GM08714 (cell line): ENCODE results near the gene APOL3.
"Not testable (repeated sequence)": the region's sequence is repeated elsewhere in the genome, so short reads cannot be mapped to it uniquely, and the experiment has no call there.

Source experiments
- H3K4me3 ChIP-seq: fragments of 200-500 bp; sonication (Bioruptor generic); 2 replicates; pipeline ENCODE4 v1.5.1; 2014; ENCODE audit warnings: mild to moderate bottlenecking, low read length, inconsistent platforms
- ZNF274 ChIP-seq: IDR thresholded peaks from 2 replicates; pipeline ENCODE4 v1.6.1; 2012; ENCODE audit warnings: mild to moderate bottlenecking, low read depth, low read length

The APOL3 gene

GRCh38 chr22:36143956-36144355, 16.6 kb downstream of the APOL3 start:
- TF ChIP-seq ZNF274: no peak
- no peak overlapping the region for H3K4me3 ChIP-seq

GRCh38 chr22:36143066-36143815, 17.3 kb downstream of the APOL3 start:
- TF ChIP-seq ZNF274: no peak
- no peak overlapping the region for H3K4me3 ChIP-seq

- no peak overlapping the region for H3K4me3 ChIP-seq
- TF ChIP-seq ZNF274: no peak
Observed at GRCh38 chr22:36141481-36141880, 19.1 kb downstream of the APOL3 start.

DNA sequence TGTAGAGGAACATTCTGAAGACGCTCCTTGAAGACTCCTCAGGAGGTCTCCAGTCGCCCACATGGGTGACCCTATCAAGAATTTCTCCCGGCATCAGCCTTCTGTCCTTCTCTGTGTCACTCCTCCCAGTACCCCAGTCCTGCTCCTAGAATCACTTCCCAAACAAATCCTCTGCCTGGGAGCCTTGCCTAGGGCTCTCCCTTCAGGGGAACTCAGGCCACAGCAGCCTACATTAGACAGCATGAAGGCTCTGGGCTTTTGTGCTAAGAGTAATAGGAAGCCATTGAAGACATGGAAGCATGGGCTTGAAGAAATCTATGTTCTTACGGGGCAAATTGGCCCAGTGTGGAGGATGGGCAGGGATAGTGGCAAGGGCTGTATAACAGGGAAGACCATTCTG, 21.8 kb downstream of the APOL3 start:
- not testable (repeated sequence) for H3K4me3 ChIP-seq

- no peak overlapping the region for H3K4me3 ChIP-seq
- no peak for TF ChIP-seq ZNF274
Observed at GRCh38 chr22:36136988-36137387, 23.6 kb downstream of the APOL3 start.

DNA sequence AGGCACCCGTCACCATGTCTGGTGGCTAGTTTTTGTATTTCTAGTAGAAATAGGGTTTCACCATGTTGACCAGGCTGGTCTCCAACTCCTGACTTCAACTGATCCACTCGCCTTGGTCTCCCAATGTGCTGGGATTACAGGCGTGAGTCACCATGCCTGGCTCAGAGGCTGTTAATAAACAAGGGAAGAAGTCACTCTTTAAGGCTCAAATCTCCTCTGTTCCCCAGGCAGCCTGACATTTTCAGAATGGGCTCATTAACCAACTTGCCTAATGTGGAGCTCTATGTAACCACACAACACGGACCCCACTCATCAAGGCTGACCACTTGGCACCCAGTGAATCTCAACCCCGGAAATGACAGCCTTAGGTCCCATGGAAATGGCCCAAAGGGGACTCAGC, 24.1 kb downstream of the APOL3 start:
- no peak for TF ChIP-seq ZNF274
- H3K4me3 ChIP-seq: no peak overlapping the region

DNA sequence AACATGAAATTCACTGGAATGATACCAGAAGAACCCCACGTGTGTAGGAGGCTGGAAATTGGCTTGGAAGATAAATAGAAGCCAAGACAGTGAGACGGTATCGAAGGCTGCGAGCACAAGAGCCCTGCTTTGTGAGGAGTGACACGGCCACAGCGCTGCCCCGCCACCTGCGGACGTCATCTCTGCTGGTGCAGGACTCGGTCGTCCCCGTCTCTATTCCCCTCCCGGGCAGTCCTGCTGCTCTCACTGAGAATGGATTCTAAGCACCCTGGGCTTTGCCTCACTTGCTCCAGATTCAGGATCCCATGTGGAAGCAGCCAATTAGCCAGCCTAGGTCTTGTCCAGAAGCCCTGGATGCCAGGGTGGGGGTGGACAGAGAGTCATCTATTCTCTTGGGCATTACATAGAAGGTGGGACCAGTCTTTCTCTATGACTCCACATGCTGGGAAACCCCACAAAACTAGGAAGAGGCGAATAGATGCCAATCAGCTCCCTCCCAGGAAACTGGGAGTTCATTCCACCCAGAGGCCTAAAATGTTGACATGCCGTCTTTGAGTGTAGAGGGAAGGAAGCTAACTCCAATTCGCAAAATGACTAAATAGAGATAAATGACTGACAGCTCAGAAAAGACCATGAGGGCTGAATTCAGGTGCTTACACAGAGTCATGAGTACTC, 25.1 kb downstream of the APOL3 start:
- H3K4me3 ChIP-seq: no peak overlapping the region
- no peak for TF ChIP-seq ZNF274

- H3K4me3 ChIP-seq: no peak overlapping the region
- TF ChIP-seq ZNF274: no peak
Observed at GRCh38 chr22:36134182-36134581, 26.4 kb downstream of the APOL3 start.

GRCh38 chr22:36131907-36132306, 28.6 kb downstream of the APOL3 start:
- no peak overlapping the region for H3K4me3 ChIP-seq
- TF ChIP-seq ZNF274: no peak

- no peak for TF ChIP-seq ZNF274
- H3K4me3 ChIP-seq: no peak overlapping the region
Observed at GRCh38 chr22:36129486-36130388, 30.8 kb downstream of the APOL3 start.

DNA sequence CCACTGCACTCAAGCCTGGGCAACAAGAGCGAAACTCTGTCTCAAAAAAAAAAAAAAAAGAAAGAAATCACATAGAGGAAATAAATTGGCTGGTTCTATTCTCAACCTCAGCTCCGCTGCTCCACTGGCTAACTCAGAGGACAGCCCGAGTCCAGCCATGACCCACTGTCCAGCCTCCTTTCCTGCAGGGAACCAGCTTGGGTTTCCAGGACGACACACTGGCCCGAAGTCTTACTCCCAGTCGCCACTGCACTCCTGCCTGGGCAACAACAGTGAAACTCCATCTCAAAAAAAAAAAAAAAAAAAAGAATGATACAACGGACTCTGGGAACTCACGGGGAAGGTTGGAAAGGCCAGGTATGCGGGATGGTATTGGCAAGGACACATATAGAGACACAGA, 31.5 kb downstream of the APOL3 start:
- no peak for TF ChIP-seq ZNF274
- no peak overlapping the region for H3K4me3 ChIP-seq

DNA sequence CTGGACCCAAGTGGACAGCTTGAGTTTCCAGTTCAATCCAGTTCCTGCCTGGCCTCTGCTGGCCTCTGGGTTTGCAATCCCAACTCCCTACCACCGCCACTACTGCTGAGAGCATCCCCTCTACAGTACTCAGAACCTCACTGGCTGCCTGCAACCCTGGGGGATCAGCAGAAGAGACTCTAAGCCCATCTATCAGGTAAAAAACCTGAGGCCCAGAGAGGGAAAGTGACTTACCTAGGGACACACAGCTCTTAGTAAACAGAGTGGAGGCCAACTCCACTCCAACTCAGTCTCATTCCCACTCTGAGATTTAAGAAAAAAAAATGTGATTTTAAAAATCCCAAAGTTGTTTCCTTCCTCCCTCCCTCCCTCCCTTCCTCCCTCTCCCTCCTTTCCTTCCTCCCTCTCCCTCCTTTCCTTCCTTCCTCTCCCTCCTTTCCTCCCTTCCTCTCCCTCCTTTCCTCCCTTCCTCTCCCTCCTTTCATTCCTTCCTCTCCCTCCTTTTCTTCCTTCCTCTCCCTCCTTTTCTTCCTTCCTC, 34.5 kb downstream of the APOL3 start:
- TF ChIP-seq ZNF274: no peak
- H3K4me3 ChIP-seq: no peak overlapping the region

DNA sequence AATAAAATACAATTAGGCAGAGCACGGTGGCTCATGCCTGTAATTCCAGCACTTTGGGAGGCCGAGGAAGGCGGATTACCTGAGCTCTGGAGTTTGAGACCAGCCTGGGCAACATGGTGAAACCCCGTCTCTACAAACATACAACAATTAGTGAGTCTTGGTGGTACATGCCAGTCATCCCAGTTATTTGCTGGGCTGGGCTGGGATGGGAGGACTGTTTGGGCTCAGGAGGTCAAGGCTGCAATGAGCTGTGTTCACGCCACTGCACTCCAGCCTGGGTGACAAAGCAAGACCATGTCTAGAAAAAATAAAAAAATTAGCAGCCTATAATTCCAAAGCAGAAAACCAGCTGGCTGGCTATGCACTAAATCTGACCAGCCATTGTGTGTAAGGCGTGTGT, 35.1 kb downstream of the APOL3 start:
- TF ChIP-seq ZNF274: no peak
- H3K4me3 ChIP-seq: no peak overlapping the region

DNA sequence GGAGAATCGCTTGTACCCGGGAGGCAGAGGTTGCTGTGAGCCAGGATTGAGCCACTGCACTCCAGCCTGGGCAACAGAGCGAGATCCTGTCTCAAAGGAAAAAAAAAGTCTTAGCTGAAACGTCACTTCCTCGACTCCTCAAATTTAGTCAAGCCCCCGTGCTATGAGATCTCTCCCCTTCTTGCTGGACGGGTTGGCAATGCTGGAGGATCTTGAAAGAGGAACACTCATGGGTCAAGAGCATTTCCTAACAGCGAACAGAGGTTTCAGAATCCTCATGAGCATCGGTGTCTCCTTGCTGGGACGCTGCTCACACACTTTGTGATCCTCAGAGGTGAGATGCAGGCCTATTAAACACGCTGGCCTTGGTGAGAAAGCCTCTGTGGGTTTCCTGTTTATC, 35.9 kb downstream of the APOL3 start:
- H3K4me3 ChIP-seq: no peak overlapping the region
- no peak for TF ChIP-seq ZNF274
